Tongue (tissue), 2 donors: Measurements from ENCODE around the gene SGPP2. TPM values are rescaled to one million over a fixed set of nuclear protein-coding genes. Genes with fewer than 3 reads are reported as not detected.
A peak's percentile ranks its signal among the peaks of the same experiment; 100 is the strongest.

Source experiments
- DNase-seq: peaks from one replicate; pipeline ENCODE4 v3.0.0-alpha.2; 2015
- total RNA-seq: library from RNA; depleted of rRNA; stranded (reverse); fragments of >200 nt; gene quantifications from one replicate; pipeline ENCODE4 v1.2.3, GENCODE V29; 2014

The SGPP2 gene
- total RNA-seq, 1 donor from 2014 or later, result 2.3 TPM

DNA sequence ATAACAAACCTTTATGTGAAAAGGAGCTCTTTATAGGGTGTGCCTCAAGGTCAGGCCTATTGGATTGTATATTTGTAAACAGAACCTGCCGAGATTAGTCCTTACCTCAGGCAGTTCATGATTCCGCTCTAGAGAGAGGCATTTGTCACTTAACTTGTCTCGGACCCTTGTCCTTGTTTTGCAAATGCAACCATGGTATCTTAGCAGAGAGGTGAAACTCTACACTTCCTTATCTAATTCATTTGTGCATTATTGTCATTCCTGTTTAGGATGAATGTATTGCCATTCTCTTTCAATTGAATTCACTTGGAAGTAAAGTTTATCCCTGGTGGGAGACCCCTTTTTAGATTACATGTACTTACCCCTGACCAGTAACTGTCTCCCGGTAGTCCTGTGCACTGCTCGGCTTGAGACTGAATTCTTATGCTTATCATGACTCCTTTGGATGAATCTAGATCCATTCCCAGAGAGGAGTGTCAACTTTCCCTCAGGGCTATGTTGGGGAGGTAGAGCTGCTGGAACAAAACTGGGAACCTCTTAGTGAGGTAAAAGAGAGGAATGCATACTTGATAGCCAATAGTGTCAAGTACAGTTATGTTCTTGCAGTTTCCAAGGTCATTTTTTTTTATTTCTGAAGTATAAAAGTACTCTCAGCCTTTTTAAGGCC lies 46.6 kb downstream of the SGPP2 start:
- no peak for DNase-seq

- peak; percentile 15 for DNase-seq
Observed at GRCh38 chr2:222477962-222478608, 53.7 kb downstream of the SGPP2 start.

DNA sequence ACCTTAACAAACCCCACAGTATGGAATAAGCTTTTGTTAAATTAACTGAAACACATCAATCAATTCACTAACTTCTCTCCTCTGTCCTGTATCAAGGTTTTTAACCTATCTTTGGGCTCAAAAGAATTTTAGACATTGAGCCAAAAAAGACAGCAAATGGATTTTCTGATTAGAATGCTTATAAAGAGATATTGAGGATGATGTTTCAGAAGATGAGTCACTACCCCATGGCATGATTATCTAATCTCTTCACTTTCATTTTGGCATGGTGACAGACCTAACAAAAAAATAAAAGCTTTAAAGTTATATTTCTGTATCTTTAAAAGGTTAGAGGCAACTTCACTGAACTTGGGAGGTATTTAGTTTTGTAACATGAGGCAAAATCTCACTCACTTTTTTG lies 55.5 kb downstream of the SGPP2 start:
- no peak for DNase-seq

DNA sequence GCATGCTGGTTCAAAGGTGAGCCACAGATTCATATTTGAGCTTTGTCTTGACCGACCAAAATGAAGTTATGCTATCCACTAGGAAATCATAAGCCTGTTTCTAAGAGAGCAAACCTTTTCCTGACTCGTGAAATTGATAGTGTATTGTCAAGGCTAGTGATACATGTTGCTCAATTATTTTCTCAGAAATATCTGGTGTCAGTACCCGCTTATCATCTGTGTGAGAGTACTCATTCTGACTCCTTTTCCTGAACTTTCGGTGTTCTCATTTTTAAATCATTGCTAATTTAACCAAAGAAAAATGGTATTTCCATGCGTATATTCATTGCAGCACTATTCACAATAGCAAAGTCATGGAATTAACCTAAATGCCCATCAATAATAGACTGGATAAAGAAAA lies 56.2 kb downstream of the SGPP2 start:
- no peak for DNase-seq

DNA sequence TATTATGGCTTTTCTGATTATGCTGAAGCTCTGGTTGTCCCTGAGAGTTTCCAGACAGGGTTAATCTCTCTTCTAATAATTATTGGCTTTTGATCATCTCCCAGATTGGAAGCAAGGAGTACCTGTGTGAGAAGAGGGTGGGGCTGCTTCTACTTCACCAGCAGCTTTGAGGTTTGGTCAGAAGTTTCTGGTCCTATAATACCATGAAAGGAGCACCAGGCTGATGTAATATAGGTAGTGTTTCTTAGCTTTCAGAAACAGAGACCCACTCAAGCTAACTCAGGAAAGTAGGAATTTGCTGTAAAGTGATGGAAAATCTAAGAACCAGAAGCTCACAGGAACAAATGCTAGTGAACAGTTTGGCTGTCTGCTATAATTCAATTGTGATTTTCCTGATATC lies 57.6 kb downstream of the SGPP2 start:
- no peak for DNase-seq

DNA sequence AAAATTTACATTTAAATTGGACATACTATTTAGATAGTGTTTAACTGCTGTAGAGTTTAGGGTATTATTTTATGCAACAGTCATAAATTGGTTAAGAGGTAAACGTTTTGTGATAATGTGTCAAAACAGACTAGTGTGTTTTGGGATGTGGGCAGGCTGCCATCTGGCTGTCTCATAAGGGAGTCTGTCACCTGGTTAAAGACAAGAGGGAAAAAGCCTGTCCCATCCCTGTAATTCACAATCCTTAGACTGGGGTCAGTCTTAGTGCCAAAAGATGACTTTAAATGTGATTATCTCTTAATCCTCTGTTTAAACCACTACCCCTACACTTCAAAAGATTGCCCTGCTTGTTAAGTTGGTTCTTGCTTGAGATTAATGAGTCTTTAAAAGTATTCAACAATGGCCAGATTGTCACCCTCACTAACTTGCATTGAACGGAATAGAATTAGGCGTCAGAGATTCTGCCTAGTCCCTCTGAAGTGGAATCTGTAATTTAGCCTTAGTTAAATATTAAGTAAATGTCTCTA lies 59.2 kb downstream of the SGPP2 start:
- peak; percentile 23 for DNase-seq

DNA sequence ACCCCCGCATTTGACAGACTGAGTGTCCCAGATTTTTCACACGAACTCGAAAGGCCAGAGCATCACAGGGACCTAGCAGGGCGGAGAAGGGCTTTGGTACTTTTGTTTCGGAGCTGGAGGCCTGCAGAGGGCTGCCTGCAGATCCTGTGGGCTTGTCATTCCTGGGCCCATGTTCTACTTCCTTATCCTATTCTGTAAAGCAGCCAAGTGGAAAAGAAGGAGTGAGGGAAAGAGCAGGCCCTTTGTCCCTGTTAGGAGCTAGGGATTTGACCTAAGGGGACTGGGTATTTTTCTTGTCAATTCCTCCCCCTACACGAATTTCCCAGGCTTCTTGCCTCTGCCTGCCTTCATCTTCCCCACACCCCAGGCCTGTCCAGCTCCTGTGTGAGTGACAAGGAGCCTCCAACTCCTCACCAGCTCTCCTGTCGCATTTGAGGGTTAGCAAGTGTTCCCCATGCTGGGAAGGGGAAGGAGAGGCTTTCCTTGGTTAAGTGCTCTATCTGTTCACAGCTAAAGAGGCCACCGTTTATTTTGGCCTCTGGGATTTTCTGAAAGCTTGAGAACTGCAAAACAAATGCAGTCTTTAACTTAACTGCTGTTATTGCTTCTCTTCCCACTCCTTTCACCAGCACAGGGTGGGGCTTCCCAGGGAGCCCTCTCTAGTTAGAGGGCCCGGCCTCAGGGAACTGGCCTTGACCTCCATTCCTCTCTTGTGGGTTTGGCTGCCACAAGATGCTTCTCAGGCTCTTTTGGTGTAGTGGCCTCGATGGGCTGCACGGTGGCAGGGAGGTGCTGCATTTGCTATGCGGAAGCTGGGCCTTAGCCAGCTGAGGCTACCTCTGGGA lies 61.2 kb downstream of the SGPP2 start:
- no peak for DNase-seq

GRCh38 chr2:222490131-222490530 lies 65.8 kb downstream of the SGPP2 start:
- no peak for DNase-seq

DNA sequence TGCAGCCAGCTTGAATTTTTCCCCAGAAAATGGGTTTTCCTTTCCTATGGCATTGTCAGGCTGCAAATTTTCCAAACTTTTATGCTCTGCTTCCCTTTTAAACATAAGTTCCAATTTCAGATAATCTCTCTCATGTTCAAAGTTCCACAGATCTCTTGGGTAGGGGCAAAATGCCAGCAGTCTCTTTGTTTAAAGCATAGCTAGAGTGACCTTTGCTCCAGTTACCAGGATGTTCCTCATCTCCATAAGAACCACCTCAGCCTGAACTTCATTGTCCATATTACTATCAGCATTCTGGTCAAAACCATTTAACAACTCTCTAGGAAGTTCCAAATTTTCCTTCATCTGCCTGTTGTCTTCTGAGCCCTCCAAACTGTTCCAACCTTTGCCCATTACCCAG lies 68.3 kb downstream of the SGPP2 start:
- no peak for DNase-seq

- peak; percentile 40 for DNase-seq
Observed at GRCh38 chr2:222494104-222494739, 69.9 kb downstream of the SGPP2 start.

GRCh38 chr2:222495388-222495787 lies 71.0 kb downstream of the SGPP2 start:
- DNase-seq, result no peak

- no peak for DNase-seq
Observed at GRCh38 chr2:222499226-222499625, 74.9 kb downstream of the SGPP2 start.

DNA sequence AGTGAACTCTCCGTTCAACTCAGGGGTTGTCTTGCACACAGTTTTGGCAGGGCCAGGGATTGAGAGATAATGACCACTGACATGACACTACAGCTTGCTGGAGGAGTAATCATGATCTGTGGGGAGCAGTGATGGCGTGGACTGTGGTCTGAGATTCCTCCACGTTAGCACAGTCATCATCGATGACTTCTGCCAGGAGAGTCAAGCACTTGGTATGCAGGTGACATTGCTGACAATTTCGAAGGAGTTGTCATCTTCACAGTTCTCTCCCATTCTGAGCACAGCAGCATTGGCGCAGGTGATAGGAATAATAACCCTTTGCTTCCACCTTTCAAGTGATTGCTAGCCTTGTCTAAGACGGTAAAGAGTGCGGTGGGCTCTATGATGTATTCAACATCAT lies 79.8 kb downstream of the SGPP2 start:
- DNase-seq, result no peak

DNA sequence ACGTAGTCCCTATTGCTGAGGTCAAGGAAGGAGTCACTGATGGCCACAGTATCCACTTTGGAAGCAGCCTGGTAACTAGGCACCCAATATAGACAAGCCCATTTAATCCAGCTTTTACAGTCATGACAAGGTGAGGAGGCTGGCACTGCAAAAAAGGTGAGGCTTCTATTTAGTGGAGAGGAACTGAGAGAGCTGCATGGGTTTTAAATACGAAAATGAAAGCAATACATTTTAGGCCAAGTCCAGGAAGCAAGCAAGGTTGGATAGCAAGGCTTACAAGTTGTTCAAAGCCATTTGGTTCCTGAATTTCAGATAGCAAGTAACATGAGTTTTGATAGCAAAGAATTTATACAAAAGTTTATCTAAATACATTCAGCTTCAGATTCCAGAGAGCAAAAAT lies 80.4 kb downstream of the SGPP2 start:
- no peak for DNase-seq

DNA sequence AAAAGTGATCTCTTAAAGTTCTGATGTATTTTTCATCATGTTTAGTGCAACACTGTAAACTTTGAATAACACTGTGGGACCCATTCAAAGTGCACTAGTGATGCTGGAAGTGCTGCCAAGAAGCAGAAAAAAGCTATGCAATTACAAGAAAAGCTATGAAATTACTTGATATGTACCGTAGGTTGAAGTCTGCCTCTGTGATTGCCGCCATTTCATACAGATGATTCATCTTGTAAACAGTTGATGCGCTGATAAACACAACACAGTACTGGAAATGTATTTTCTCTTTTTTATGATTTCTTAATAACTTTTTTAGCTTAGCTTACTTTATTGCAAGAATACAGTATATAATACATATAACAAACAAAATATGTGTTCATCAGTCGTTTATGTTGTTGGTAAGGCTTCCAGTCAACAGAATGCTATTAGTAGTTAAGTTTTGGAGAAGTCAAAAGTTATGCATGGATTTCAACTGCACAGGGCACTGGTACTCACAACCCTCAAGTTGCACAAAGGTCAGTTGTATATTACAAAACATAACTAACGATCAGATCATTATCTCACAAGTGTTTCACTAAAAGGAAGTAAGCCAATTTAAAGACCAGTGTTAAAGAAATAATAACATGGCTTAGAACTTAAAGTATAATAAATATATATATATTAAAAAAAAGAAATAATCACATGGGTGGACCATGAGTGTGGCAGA lies 82.0 kb downstream of the SGPP2 start:
- no peak for DNase-seq

- no peak for DNase-seq
Observed at GRCh38 chr2:222514901-222515300, 90.6 kb downstream of the SGPP2 start.

DNA sequence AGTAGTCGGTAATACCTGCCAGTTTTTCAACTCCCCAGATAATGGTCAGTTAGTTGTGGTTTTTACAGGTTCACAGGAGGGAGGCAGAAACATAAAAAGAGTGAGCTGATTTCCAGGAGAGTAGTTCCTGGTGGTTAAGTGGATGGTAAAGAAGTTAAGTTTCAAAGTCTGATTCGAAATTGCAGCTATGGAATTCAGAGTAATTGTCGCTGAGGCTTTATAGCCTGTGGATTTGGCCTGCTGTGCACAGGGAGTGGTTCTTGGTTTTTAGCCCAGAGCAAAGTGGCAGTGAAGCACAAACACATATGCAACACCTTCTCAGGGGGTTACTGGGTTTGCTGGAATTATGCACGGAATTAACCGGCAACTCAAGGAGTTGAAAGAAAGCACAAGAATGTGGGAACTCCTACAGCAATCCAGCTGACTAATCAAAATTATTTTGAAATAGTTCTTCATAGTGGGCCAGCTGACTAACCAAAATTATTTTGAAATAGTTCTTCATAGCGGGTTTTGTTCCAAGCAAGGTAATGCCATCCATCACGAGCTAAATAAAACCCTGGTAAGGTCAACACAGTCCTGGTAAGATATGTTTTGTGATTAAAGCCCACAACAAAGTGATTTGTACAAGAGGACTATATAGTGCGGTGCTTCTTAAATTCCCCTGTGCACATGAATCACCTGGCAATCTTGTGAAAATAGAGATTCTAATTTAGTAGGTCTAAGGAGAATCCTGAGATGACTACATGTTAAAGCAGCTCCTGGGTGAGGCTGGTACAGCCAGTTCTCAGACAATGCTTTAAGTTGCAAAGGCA lies 94.4 kb downstream of the SGPP2 start:
- DNase-seq, result peak; percentile 49

GRCh38 chr2:222521099-222521498 lies 96.8 kb downstream of the SGPP2 start:
- DNase-seq, result no peak

GRCh38 chr2:222522082-222522481 lies 97.7 kb downstream of the SGPP2 start:
- DNase-seq, result no peak

- no peak for DNase-seq
Observed at GRCh38 chr2:222523783-222524544, 99.6 kb downstream of the SGPP2 start.
